Measurements from ENCODE around the gene INTS11. TPM values are rescaled to one million over a fixed set of nuclear protein-coding genes. Genes with fewer than 3 reads are reported as not detected.

Gene INTS11
- total RNA-seq, 1 experiment from 2014 or later: 56.6 TPM

GRCh38 chr1:1272341-1273208 is 51.9 kb downstream of the INTS11 start:
- DNase-seq (ENCODE audit: extremely low read depth, low read depth): no peak

- no peak for DNase-seq (ENCODE audit: extremely low read depth, low read depth)
These were observed 53.6 kb downstream of the INTS11 start for GRCh38 chr1:1270813-1271212.

GRCh38 chr1:1268284-1268682 is 56.2 kb downstream of the INTS11 start:
- no peak for DNase-seq (ENCODE audit: extremely low read depth, low read depth)

- DNase-seq (ENCODE audit: extremely low read depth, low read depth): no peak
These were observed 56.8 kb downstream of the INTS11 start for GRCh38 chr1:1267488-1268283.

GRCh38 chr1:1264868-1265272 is 59.6 kb downstream of the INTS11 start:
- DNase-seq (ENCODE audit: extremely low read depth, low read depth): no peak

GRCh38 chr1:1264026-1264425 is 60.4 kb downstream of the INTS11 start:
- DNase-seq (ENCODE audit: extremely low read depth, low read depth): no peak

- DNase-seq (ENCODE audit: extremely low read depth, low read depth): no peak
These were observed 61.7 kb downstream of the INTS11 start for GRCh38 chr1:1262758-1263157.

GRCh38 chr1:1262071-1262470 is 62.4 kb downstream of the INTS11 start:
- DNase-seq (ENCODE audit: extremely low read depth, low read depth): no peak

Small RNAs within 50 kb of the gene (small RNA-seq; reads per million reads assigned to genes)
- gene MIR6726: 0 reads per million in 2 experiments

Other genes starting within 250 kb of the INTS11 start
- gene C1orf159, start 208.6 kb downstream of the INTS11 start, total RNA-seq (2014; rRNA removed; shearing (Covaris generic)): 3.9 and 5.5 TPM in 2 replicates
- not detected in 2 replicates for gene TTLL10, start 150.8 kb downstream of the INTS11 start, total RNA-seq (2014; rRNA removed; shearing (Covaris generic))
- gene TNFRSF18, start 118.1 kb downstream of the INTS11 start, total RNA-seq (2014; rRNA removed; shearing (Covaris generic)): not detected in 2 replicates
- not detected in 2 replicates for gene TNFRSF4, start 110.5 kb downstream of the INTS11 start, total RNA-seq (2014; rRNA removed; shearing (Covaris generic))
- gene SDF4, start 92.7 kb downstream of the INTS11 start, total RNA-seq (2014; rRNA removed; shearing (Covaris generic)): 81.0 and 83.6 TPM in 2 replicates
- gene B3GALT6, start 92.4 kb downstream of the INTS11 start, total RNA-seq (2014; rRNA removed; shearing (Covaris generic)): 15.6 and 17.5 TPM in 2 replicates
- 1.3 TPM in 1 of 2 replicates, not detected in the other for gene C1QTNF12, start 77.9 kb downstream of the INTS11 start, total RNA-seq (2014; rRNA removed; shearing (Covaris generic))
- 49.6 and 52.2 TPM in 2 replicates for gene UBE2J2, start 50.8 kb downstream of the INTS11 start, total RNA-seq (2014; rRNA removed; shearing (Covaris generic))
- gene SCNN1D, start 44.2 kb downstream of the INTS11 start, total RNA-seq (2014; rRNA removed; shearing (Covaris generic)): 1.6 and 1.7 TPM in 2 replicates
- 9.6 and 10.3 TPM in 2 replicates for gene ACAP3, start 16.7 kb downstream of the INTS11 start, total RNA-seq (2014; rRNA removed; shearing (Covaris generic))
- gene PUSL1, start 16.1 kb downstream of the INTS11 start, total RNA-seq (2014; rRNA removed; shearing (Covaris generic)): 13.1 and 18.9 TPM in 2 replicates
- 12.2 and 13.7 TPM in 2 replicates for gene CPTP, start 142 bp upstream of the INTS11 start, total RNA-seq (2014; rRNA removed; shearing (Covaris generic))
- 0.30 and 0.66 TPM in 2 replicates for gene TAS1R3, start 6.6 kb upstream of the INTS11 start, total RNA-seq (2014; rRNA removed; shearing (Covaris generic))
- gene DVL1, start 24.8 kb upstream of the INTS11 start, total RNA-seq (2014; rRNA removed; shearing (Covaris generic)): 53.7 and 55.3 TPM in 2 replicates
- not detected in 2 replicates for gene MXRA8, start 33.9 kb upstream of the INTS11 start, total RNA-seq (2014; rRNA removed; shearing (Covaris generic))
- gene AURKAIP1, start 50.5 kb upstream of the INTS11 start, total RNA-seq (2014; rRNA removed; shearing (Covaris generic)): 103 and 128 TPM in 2 replicates
- 70.1 and 110 TPM in 2 replicates for gene CCNL2, start 74.7 kb upstream of the INTS11 start, total RNA-seq (2014; rRNA removed; shearing (Covaris generic))
- 132 and 136 TPM in 2 replicates for gene MRPL20, start 82.6 kb upstream of the INTS11 start, total RNA-seq (2014; rRNA removed; shearing (Covaris generic))
- 0.15 TPM in 1 of 2 replicates, not detected in the other for gene ANKRD65, start 96.6 kb upstream of the INTS11 start, total RNA-seq (2014; rRNA removed; shearing (Covaris generic))
- 5.0 and 8.0 TPM in 2 replicates for gene VWA1, start 111.0 kb upstream of the INTS11 start, total RNA-seq (2014; rRNA removed; shearing (Covaris generic))
- gene ATAD3C, start 125.0 kb upstream of the INTS11 start, total RNA-seq (2014; rRNA removed; shearing (Covaris generic)): 0.05 and 0.06 TPM in 2 replicates
- 15.4 and 21.1 TPM in 2 replicates for gene ATAD3B, start 147.1 kb upstream of the INTS11 start, total RNA-seq (2014; rRNA removed; shearing (Covaris generic))
- 24.5 and 25.9 TPM in 2 replicates for gene ATAD3A, start 187.5 kb upstream of the INTS11 start, total RNA-seq (2014; rRNA removed; shearing (Covaris generic))
- gene TMEM240, start 216.0 kb upstream of the INTS11 start, total RNA-seq (2014; rRNA removed; shearing (Covaris generic)): 0.67 TPM in 1 of 2 replicates, not detected in the other